Esophagus squamous epithelium (tissue), 4 donors: ENCODE measurements around the gene PLA2G4B.

Experiments
- CTCF ChIP-seq, 6 experiments: fragments of 450-650 bp in 4 of 6; fragments of 200-600 bp in 2 of 6; sonication (generic) in 2 of 6; IDR thresholded peaks; one replicate each; pipeline ENCODE4 v1.5.1; 2016 to 2019; ENCODE audit warnings: antibody characterized with exemption in 6 of 6, mild to moderate bottlenecking in 4 of 6, moderate library complexity in 4 of 6
- POLR2A ChIP-seq, 4 donors: fragments of 450-650 bp; IDR thresholded peaks; one replicate each; pipeline ENCODE4 v1.6.1; 2017; ENCODE audit warnings: antibody characterized with exemption in 4 of 4, mild to moderate bottlenecking in 4 of 4, moderate library complexity in 3 of 4

GRCh38 chr15:41789236-41789635 is 49.4 kb upstream of the PLA2G4B start:
- no peak for TF ChIP-seq CTCF (IDR thresholded peaks at IDR 0.05)
- no peak for TF ChIP-seq POLR2A (IDR thresholded peaks at IDR 0.05)
